GOT3 (cell line): ENCODE measurements around the gene ASTN2.

ENCODE experiments used
- DNase-seq: peaks from one replicate; lab custom pipeline; 2025; ENCODE audit warnings: mixed read lengths; lab: John Stamatoyannopoulos, UW

Gene ASTN2

GRCh38 chr9:116737152-116737546 is 677.7 kb downstream of the ASTN2 start:
- DNase-seq: peak; percentile 4

GRCh38 chr9:116736399-116737151 is 678.3 kb downstream of the ASTN2 start:
- no peak for DNase-seq

GRCh38 chr9:116733010-116733641 is 681.7 kb downstream of the ASTN2 start:
- no peak for DNase-seq

GRCh38 chr9:116726602-116727001 is 688.3 kb downstream of the ASTN2 start:
- no peak for DNase-seq

- DNase-seq: no peak
These were observed 690.7 kb downstream of the ASTN2 start for GRCh38 chr9:116724123-116724522.

- DNase-seq: no peak
These were observed 692.9 kb downstream of the ASTN2 start for GRCh38 chr9:116721944-116722343.

- no peak for DNase-seq
These were observed 693.4 kb downstream of the ASTN2 start for GRCh38 chr9:116721411-116721810.

- DNase-seq: no peak
These were observed 694.7 kb downstream of the ASTN2 start for GRCh38 chr9:116720111-116720510.

- no peak for DNase-seq
These were observed 696.7 kb downstream of the ASTN2 start for GRCh38 chr9:116718111-116718510.

- DNase-seq: no peak
These were observed 697.7 kb downstream of the ASTN2 start for GRCh38 chr9:116717150-116717549.

- DNase-seq: no peak
These were observed 698.4 kb downstream of the ASTN2 start for GRCh38 chr9:116716438-116716837.

GRCh38 chr9:116715751-116716150 is 699.1 kb downstream of the ASTN2 start:
- no peak for DNase-seq

GRCh38 chr9:116713271-116713670 is 701.6 kb downstream of the ASTN2 start:
- no peak for DNase-seq

- DNase-seq: no peak
These were observed 702.1 kb downstream of the ASTN2 start for GRCh38 chr9:116712781-116713180.

- no peak for DNase-seq
These were observed 708.3 kb downstream of the ASTN2 start for GRCh38 chr9:116706310-116707290.

- no peak for DNase-seq
These were observed 709.3 kb downstream of the ASTN2 start for GRCh38 chr9:116705531-116705930.

- DNase-seq: no peak
These were observed 710.4 kb downstream of the ASTN2 start for GRCh38 chr9:116704470-116704869.

GRCh38 chr9:116703634-116704033 is 711.2 kb downstream of the ASTN2 start:
- DNase-seq: no peak

GRCh38 chr9:116701940-116702642 is 712.8 kb downstream of the ASTN2 start:
- DNase-seq: no peak

- no peak for DNase-seq
These were observed 713.7 kb downstream of the ASTN2 start for GRCh38 chr9:116700882-116701865.

- no peak for DNase-seq
These were observed 714.6 kb downstream of the ASTN2 start for GRCh38 chr9:116700279-116700678.
